Liver (tissue), 3 donors: ENCODE measurements around the gene LEMD3.

Experiments
- RAD21 ChIP-seq, 2 donors: IDR thresholded peaks; 2 replicates each; pipeline ENCODE4 v1.6.1; 2016; ENCODE audit warnings: antibody characterized with exemption in 2 of 2, mild to moderate bottlenecking in 2 of 2
- RXRA ChIP-seq, 2 donors: IDR thresholded peaks; 2 replicates each; pipeline ENCODE4 v1.6.1; 2017 to 2018; ENCODE audit warnings: antibody characterized with exemption in 2 of 2, mild to moderate bottlenecking in 1 of 2
- TAF1 ChIP-seq: conservative IDR thresholded peaks from 2 replicates; pipeline ENCODE4 v1.6.1; 2016; ENCODE audit warnings: antibody characterized with exemption, mild to moderate bottlenecking
- TF ChIP-seq, protein P1 (sequence below): fragments of 150-350 bp; IDR thresholded peaks from 2 replicates; pipeline ENCODE4 v1.5.1; 2017; ENCODE audit warnings: improper control_type of control experiment, low read depth, low read length; ENCODE audit not compliant: missing input control
- TF ChIP-seq, protein P2 (sequence below): IDR thresholded peaks from 2 replicates; pipeline ENCODE4 v1.6.1; 2016; ENCODE audit warnings: antibody characterized with exemption, mild to moderate bottlenecking
- donor health status: healthy.
- donor health status: healthy.

DNA sequence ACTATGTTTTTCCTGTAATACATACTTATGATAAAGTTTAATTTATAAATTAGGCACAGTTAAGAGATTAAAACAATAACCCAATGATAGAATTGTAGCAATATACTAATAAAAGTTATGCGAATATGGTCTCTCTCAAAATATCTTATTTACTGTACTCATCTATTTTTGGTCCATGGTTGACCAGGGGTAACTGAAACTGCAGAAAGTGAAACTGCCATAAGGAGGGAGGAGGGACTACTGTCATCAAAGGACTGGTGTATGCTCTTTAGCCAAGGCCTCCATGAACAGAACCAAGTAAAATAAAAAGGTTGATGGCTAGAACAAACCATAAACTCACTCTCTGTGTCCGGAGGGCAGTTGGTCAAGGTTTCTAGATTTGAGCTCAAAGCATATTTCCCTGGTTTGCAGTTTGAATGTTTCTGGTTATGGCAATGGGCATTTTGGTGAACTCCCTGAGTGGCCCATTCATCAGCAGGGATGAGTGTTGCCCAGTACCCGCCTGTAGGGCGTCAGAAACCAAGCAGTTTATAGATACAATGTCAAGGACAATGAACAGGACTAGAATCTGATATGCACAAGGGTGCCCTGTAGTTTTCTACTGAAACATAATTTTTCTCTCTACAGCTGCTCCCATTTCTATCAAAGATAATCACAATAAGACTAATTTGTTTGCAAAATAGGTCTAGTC lies 19.8 kb downstream of the LEMD3 start:
- TF ChIP-seq TAF1 (no peak), RXRA (IDR thresholded peaks at IDR 0.05) (no peak), RAD21 (IDR thresholded peaks at IDR 0.05) (no peak)
- TF ChIP-seq, protein P1, sequence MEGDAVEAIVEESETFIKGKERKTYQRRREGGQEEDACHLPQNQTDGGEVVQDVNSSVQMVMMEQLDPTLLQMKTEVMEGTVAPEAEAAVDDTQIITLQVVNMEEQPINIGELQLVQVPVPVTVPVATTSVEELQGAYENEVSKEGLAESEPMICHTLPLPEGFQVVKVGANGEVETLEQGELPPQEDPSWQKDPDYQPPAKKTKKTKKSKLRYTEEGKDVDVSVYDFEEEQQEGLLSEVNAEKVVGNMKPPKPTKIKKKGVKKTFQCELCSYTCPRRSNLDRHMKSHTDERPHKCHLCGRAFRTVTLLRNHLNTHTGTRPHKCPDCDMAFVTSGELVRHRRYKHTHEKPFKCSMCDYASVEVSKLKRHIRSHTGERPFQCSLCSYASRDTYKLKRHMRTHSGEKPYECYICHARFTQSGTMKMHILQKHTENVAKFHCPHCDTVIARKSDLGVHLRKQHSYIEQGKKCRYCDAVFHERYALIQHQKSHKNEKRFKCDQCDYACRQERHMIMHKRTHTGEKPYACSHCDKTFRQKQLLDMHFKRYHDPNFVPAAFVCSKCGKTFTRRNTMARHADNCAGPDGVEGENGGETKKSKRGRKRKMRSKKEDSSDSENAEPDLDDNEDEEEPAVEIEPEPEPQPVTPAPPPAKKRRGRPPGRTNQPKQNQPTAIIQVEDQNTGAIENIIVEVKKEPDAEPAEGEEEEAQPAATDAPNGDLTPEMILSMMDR: no peak
- TF ChIP-seq, protein P2, sequence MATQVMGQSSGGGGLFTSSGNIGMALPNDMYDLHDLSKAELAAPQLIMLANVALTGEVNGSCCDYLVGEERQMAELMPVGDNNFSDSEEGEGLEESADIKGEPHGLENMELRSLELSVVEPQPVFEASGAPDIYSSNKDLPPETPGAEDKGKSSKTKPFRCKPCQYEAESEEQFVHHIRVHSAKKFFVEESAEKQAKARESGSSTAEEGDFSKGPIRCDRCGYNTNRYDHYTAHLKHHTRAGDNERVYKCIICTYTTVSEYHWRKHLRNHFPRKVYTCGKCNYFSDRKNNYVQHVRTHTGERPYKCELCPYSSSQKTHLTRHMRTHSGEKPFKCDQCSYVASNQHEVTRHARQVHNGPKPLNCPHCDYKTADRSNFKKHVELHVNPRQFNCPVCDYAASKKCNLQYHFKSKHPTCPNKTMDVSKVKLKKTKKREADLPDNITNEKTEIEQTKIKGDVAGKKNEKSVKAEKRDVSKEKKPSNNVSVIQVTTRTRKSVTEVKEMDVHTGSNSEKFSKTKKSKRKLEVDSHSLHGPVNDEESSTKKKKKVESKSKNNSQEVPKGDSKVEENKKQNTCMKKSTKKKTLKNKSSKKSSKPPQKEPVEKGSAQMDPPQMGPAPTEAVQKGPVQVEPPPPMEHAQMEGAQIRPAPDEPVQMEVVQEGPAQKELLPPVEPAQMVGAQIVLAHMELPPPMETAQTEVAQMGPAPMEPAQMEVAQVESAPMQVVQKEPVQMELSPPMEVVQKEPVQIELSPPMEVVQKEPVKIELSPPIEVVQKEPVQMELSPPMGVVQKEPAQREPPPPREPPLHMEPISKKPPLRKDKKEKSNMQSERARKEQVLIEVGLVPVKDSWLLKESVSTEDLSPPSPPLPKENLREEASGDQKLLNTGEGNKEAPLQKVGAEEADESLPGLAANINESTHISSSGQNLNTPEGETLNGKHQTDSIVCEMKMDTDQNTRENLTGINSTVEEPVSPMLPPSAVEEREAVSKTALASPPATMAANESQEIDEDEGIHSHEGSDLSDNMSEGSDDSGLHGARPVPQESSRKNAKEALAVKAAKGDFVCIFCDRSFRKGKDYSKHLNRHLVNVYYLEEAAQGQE: no peak
